NCI-H226 (cell line): ENCODE data around the gene UBC.

Experiments used
- DNase-seq: peaks from one replicate; pipeline ENCODE4 v3.0.0-alpha.2; 2015

UBC gene

DNA sequence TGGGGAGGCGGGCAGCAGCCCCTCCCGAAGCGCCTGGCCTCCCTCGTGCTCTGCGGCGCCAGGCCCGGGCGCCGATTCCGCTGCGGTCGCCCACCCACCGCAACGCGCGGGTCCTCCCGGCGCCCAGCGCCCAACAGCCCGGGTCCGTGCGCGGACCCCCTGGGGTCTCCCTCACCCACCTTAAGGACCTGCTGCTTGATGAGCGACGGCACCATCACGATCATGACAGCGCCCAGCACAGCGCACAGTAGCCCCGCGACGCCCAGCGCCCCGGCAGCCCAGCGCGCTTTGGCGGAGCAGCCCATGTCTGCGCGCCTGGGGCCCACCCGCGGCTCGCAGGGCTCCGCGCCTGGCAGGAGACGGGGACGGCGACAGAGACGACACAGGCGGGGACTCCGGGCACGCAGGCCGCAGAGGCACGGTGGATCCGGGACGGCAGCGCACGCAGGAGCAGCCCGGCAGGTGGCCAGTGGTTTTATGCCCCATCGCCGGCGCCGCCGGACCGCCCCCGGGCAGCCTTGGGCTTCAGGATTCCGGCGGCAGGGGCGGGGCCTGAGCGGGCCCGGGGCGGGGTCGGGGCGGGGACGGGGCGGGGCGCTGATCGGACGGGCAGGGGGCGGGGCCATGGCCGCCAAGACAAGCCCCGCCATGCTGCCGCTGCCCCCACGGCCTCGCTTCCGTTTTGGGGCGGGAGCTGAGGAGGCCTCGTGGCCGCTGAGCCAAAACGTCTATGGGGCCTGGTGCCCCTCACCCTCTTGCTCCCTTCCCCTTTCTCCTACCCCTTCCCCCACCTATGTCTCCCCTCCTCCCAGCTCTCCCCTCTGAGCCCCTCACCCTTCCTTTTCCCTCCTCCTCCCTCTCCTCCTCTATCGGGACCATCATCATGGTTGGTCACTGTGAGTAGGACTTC, 50.8 kb downstream of the UBC start, which contains the start of gene SCARB1:
TSS of gene SCARB1 (minus strand) at position 449 of the 910 bp plus-strand sequence. CDS start at position 305, 144 bp downstream.
- DNase-seq: peak; percentile 62

- DNase-seq: no peak
Observed at GRCh38 chr12:124862768-124863415, 51.6 kb downstream of the UBC start.

DNA sequence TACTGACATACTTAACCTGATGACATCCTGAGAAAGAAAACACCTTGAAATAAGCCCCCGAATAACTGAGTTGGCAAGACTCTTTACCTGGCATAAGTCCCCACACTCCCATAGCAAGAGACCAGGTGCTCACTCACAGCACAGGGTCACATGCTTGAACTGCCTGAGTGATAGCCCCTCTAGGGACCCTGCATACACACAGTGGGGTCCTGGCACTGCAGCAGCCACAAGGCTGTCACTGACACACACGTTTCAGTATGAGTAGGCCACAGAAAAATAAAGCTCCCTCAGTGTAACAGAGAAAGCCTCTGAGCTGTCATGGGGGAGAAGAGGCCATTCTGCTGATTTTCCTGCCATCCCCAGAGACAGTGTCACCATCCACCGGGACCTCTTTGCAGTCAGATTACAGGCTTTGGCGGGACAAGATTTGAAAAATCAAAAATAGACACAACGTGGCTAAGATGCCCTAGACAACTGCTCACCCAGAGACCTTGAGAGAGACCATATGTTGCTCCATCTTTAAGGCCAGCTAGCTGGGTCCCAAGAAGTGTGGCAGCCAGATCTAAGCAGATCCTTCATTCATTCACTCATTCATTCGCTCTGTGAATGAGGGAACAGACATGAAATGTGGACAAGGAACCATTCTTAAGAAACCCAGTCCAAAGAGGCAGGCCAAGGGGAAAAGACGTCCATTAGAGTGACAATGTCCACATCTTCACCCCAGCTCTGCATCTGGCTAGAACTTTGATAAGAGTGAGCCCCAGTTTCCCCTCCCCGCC, 52.4 kb downstream of the UBC start:
- no peak for DNase-seq
